Measurements from ENCODE around the gene IGDCC3.
"Not testable (repeated sequence)": the region's sequence is repeated elsewhere in the genome, so short reads cannot be mapped to it uniquely, and the experiment has no call there.

Gene IGDCC3

DNA sequence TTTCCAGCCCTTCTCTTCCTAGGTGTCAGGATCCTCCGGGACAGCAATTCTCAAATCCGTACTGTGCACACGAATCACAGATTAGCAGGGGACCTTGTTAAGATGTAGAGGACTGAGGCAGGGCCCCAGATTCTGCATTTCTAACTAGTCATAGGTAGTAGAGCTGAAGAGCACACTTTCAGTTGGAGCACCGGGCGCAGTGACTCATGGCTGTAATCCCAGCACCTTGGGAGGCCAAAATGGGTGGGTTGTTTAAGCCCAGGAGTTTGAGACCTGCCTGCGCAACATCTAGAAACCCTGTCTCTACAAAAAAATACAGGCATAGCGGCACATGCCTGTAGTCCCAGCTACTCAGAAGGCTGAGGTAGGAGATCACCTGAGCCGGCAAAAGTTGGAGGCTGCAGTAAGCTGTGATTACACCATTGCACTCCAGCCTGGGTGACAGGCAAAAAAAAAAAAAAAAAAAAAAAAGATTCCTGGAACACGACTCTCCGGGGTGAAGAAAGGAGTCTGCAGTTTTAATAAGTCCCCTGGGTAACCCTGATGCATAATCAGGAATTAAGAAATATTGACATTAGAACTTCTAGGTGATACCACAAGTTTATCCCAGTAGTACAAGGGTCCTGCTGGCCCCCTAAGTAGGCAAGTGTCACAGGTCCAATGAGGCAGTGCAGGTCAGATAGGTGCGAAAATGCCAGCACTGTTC is 21.4 kb upstream of the IGDCC3 start:
- DNase-seq (ENCODE audit: extremely low read depth, low read depth), result no peak
- TF ChIP-seq, protein P1, sequence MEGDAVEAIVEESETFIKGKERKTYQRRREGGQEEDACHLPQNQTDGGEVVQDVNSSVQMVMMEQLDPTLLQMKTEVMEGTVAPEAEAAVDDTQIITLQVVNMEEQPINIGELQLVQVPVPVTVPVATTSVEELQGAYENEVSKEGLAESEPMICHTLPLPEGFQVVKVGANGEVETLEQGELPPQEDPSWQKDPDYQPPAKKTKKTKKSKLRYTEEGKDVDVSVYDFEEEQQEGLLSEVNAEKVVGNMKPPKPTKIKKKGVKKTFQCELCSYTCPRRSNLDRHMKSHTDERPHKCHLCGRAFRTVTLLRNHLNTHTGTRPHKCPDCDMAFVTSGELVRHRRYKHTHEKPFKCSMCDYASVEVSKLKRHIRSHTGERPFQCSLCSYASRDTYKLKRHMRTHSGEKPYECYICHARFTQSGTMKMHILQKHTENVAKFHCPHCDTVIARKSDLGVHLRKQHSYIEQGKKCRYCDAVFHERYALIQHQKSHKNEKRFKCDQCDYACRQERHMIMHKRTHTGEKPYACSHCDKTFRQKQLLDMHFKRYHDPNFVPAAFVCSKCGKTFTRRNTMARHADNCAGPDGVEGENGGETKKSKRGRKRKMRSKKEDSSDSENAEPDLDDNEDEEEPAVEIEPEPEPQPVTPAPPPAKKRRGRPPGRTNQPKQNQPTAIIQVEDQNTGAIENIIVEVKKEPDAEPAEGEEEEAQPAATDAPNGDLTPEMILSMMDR (IDR thresholded peaks at IDR 0.05; ENCODE audit: low read depth, low read length), result no peak

DNA sequence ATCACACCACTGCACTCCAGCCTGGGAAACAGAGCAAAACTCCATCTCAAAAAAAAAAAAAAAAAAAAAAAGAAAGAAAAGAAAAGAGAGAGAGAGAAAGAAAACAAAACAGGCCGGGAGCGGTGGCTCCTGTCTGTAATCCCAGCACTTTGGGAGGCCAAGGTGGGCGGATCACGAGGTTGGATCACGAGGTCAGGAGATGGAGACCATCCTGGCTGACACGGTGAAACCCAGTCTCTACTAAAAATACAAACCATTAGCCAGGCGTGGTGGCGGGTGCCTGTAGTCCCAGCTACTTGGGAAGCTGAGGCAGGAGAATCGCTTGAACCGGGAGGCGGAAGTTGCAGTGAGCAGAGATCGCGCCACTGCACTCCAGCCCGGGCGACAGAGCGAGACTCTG is 20.7 kb upstream of the IGDCC3 start:
- not testable (repeated sequence) for DNase-seq (ENCODE audit: extremely low read depth, low read depth)

DNA sequence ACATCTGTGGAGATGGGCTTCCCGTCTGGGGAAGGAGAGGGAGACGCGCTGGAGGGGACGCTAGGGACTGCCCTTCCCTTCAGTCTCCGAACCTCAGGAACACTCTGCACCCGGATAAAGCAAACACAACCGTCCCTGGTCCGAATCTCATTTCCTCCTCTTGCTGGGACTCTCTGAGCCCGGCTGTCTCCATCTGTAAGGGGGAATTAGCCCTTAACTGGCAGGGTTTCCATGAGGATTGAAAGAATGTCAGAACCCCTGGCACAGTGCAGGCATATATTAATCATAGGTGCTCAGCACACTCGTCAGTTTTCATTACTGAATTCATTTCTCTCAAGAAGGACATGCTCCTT is 19.1 kb upstream of the IGDCC3 start:
- TF ChIP-seq, protein P1 (IDR thresholded peaks at IDR 0.05; ENCODE audit: low read depth, low read length), result no peak

DNA sequence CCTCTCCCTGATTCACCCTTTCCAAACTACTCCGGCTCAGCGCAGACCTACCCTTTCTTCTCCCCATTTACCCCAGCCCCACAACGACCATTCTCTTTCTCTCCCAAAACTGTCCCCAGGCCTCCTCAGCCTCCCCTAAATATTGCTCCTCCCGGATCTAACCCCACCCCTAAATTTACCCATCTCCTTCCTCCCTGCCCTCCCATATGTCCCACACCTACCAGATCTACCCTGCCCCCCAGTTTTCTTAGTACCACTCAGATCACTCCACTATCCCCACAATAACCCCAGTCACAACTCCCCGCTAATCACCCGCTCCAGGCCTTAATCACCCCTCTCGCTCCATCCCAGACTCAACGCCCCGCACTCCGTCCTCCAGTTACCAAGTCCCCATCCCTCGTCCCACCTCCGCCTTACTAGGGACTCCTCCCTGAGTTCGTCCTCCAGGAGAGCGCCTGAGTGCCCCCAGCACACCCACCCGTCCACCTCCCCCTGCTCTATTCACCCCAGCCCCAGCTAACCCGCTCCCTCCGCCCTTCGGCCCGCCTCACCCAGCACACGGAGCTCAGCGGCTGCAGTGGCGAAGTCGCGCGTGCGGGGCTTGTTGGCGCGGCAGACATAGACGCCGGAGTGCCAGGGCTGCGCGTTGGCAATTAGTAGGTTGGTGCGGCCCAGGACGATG is 18.6 kb upstream of the IGDCC3 start:
- DNase-seq (ENCODE audit: extremely low read depth, low read depth), result no peak
- TF ChIP-seq, protein P1 (IDR thresholded peaks at IDR 0.05; ENCODE audit: low read depth, low read length), result no peak

More for the DNA sequence above, 19.1 kb upstream of the IGDCC3 start:
- no peak for DNase-seq (ENCODE audit: extremely low read depth, low read depth)

DNA sequence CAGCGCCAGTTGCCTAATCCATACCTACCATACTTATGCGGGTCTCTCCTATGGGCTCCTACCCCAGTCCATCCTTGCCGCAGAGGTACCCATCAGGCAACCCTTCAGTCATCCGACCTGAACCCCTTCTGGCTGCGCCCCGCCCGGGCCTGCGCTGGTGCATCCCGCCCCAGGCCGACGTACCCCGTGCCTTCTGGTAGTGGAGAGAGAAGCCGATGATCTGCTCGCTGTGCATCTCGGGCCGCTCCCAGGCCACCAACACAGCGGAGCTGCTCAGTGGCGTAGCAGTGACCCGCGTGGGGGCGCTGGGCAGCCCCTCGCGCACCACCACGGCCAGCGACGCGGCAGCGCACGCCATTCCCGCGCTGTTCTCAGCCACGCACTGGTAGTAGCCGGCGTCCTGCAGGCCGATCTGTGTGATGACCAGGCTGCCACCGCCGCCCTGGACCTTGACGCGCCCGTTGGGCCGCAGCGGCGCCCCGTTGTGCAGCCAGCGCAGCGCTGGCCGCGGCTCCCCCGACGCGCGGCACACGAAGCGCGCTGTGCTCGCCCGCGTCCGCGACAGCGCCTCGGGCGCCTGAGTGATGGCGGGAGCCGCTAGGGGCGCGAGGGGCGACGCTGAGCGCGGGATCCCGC is 17.9 kb upstream of the IGDCC3 start:
- TF ChIP-seq, protein P1 (IDR thresholded peaks at IDR 0.05; ENCODE audit: low read depth, low read length), result no peak
- no peak for DNase-seq (ENCODE audit: extremely low read depth, low read depth)

DNA sequence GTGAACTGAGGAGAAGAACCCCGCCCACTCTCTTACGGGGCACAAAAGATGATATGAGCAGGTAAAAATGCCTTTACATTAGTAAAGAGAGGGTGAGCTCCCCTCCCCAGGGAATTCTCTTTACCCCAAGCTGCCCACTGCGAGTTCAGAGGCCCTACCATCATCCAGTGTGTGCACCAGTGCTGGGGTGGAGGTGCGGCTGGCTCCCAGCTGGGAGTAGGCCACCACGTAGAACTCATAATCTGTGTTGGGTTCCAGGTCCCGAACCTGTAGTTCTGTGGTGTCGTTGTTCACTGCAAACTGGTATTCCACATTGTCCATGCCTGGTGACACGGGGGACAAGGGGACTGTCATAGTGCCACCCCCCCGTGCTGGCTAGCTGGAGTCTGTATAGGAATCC is 17.1 kb upstream of the IGDCC3 start:
- TF ChIP-seq, protein P1 (IDR thresholded peaks at IDR 0.05; ENCODE audit: low read depth, low read length), result no peak
- DNase-seq (ENCODE audit: extremely low read depth, low read depth), result no peak

DNA sequence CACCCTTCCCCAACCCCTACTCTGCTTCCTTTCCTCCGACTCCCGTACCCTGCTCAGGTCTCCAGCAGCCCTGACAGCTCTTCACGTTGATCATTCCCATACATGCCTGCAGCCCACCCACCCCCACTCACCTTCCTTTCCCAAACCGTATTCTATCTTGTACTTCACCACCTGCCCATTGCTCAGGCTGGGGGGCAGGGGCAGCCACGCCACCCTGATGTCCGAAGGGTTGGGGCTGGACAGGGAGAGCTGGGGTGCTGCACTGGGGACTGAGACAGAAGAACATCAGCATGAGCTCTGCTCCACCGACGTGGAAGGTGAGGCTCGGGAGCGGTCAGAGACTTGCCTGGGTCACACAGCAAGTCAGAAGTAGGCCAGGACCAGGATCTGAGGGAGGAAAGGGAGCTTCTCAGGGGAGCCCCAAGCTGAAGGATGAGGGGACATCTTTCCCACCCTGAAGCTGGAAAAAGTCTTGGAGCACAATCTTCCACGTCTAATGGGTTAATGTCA is 16.5 kb upstream of the IGDCC3 start:
- TF ChIP-seq, protein P1 (IDR thresholded peaks at IDR 0.05; ENCODE audit: low read depth, low read length), result no peak
- no peak for DNase-seq (ENCODE audit: extremely low read depth, low read depth)

All from AG09319 (cell line).